Hematopoietic multipotent progenitor cell treated with erythropoietin and hydrocortisone succinate and interleukin-3 and kit ligand, for 6 days (in vitro differentiated cells): Measurements from ENCODE around the gene SPIN1.

Experiments
- DNase-seq: peaks from one replicate; pipeline ENCODE4 v3.0.0-alpha.2; 2015

The SPIN1 gene

GRCh38 chr9:88501086-88501485, 112.8 kb downstream of the SPIN1 start:
- no peak for DNase-seq

GRCh38 chr9:88502552-88503034, 114.3 kb downstream of the SPIN1 start:
- DNase-seq, result no peak

- no peak for DNase-seq
Measured at GRCh38 chr9:88503081-88503844, 115.0 kb downstream of the SPIN1 start.

- no peak for DNase-seq
Measured at GRCh38 chr9:88503845-88504764, 115.9 kb downstream of the SPIN1 start.

- no peak for DNase-seq
Measured at GRCh38 chr9:88508326-88508725, 120.1 kb downstream of the SPIN1 start.

DNA sequence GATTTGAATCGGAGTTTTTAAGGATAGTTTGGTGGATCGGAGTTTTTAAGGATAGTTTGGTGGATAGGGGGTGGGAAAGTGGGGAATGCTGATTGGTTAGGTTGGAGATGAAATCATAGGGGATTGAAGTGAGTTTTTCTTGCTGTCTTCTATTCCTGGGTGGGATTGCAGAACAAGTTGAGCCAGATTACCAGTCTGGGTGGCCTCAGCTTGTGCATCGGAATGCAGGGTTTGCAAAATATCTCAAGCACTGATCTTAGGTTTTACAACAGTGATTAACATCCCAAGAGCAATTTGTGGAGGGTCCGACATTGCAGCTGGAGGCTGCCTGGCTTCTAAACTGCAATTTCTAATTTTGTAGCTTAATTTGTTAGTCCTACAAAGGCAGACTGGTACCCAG, 123.7 kb downstream of the SPIN1 start:
- no peak for DNase-seq

GRCh38 chr9:88514247-88514646, 126.0 kb downstream of the SPIN1 start:
- DNase-seq, result no peak

GRCh38 chr9:88521308-88521707, 133.1 kb downstream of the SPIN1 start:
- DNase-seq, result peak; percentile 23

- DNase-seq, result no peak
Measured at GRCh38 chr9:88522360-88522759, 134.1 kb downstream of the SPIN1 start.

DNA sequence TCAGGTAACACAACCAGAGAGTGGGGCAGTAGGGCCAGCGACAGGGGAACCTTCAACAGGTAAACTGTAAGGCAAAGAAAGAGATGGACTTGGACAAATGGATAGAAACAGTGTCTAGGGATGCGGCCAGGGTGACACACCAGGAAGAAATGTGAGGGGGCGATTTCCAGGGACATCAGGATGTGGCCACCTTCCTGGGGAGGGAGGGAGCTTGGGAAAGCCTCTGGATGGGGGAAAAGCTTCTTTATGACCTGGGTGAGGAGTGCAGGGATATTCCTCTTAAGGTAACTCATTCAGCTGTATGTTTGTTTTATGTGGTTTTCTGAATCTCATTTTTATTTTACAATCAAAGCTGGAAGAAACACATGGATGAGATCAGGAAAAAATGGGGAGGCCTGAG, 134.8 kb downstream of the SPIN1 start:
- no peak for DNase-seq

DNA sequence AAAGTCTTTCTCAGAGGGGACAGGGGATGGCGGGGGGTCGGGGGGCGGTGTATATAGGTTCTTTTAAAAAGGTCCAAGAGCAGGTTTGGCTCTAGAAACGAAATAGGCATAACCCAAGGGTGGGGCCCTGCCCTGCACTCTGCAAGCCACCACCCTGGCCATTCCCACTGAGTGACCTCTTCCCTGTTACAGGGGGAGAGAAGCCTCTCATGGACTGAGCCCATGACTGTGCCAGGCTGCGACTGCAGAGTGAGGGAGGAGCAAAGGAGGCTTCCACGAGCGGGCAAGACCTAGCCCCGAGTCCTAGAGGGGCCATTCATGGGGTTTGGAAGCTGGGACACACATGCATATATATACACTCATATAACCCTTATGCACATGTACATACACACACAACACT, 136.7 kb downstream of the SPIN1 start:
- DNase-seq, result no peak

DNA sequence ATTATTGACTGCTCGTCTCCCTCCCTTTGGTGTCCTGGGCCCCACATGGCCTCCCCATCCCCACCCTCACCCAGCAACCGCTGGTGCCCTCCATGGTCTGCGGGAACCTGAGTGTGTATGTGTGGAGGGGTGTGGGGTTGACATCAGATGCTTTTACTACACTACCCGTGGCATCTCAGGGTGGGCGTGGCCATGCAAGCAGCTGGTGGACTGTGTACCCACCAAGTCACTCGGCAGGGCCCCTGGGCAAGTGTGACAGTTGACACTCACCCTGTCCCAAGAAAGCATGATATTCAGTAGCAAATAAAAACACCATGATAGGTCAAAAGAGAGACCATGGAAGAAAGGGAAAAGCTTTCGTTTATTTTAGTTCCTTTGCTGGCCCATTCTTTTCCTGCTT, 139.4 kb downstream of the SPIN1 start:
- no peak for DNase-seq
